Epidermal melanocyte (primary cell): ENCODE data around the gene HOXC11.

Source experiments
- DNase-seq: peaks from one replicate; pipeline ENCODE4 v3.0.0; 2011; ENCODE audit warnings: low spot score; ENCODE audit not compliant: insufficient read length

HOXC11 gene

GRCh38 chr12:53956914-53957536 lies 15.9 kb upstream of the HOXC11 start:
- DNase-seq: no peak

GRCh38 chr12:53958128-53958527 lies 14.8 kb upstream of the HOXC11 start:
- no peak for DNase-seq

- DNase-seq: no peak
Observed at GRCh38 chr12:53959314-53959713, 13.6 kb upstream of the HOXC11 start.

GRCh38 chr12:53960187-53961024 lies 12.5 kb upstream of the HOXC11 start:
- no peak for DNase-seq

- no peak for DNase-seq
Observed at GRCh38 chr12:53961025-53961761, 11.7 kb upstream of the HOXC11 start.

GRCh38 chr12:53963005-53963404 lies 9.9 kb upstream of the HOXC11 start:
- no peak for DNase-seq

GRCh38 chr12:53963434-53964314 lies 9.3 kb upstream of the HOXC11 start:
- no peak for DNase-seq

GRCh38 chr12:53964315-53964713 lies 8.6 kb upstream of the HOXC11 start:
- DNase-seq: no peak

GRCh38 chr12:53965281-53966084 lies 7.4 kb upstream of the HOXC11 start:
- DNase-seq: no peak

- no peak for DNase-seq
Observed at GRCh38 chr12:53966085-53966384, 6.9 kb upstream of the HOXC11 start.

GRCh38 chr12:53966385-53967133 lies 6.4 kb upstream of the HOXC11 start:
- DNase-seq: no peak

- no peak for DNase-seq
Observed at GRCh38 chr12:53967421-53967925, 5.5 kb upstream of the HOXC11 start.

- no peak for DNase-seq
Observed at GRCh38 chr12:53968214-53969127, 4.5 kb upstream of the HOXC11 start.

GRCh38 chr12:53969588-53970259 lies 3.2 kb upstream of the HOXC11 start:
- DNase-seq: no peak

GRCh38 chr12:53970451-53970850 lies 2.5 kb upstream of the HOXC11 start:
- DNase-seq: no peak

GRCh38 chr12:53971129-53971528 lies 1.8 kb upstream of the HOXC11 start:
- DNase-seq: no peak

GRCh38 chr12:53971686-53972085 lies 1.2 kb upstream of the HOXC11 start:
- no peak for DNase-seq

GRCh38 chr12:53972152-53972702 lies 699 bp upstream of the HOXC11 start:
- DNase-seq: no peak
